Right renal pelvis (tissue), 4 donors: Measurements from ENCODE around the gene MALL. TPM values are rescaled to one million over a fixed set of nuclear protein-coding genes. Genes with fewer than 3 reads are reported as not detected.
"Not testable (repeated sequence)": the region's sequence is repeated elsewhere in the genome, so short reads cannot be mapped to it uniquely, and the experiment has no call there.

Experiments
- DNase-seq, 4 donors: peaks; one replicate each; pipeline ENCODE4 v3.0.0-alpha.2; 2013; ENCODE audit warnings: low read depth in 4 of 4, low spot score in 3 of 4, missing footprints in 1 of 4
- polyA plus RNA-seq, 4 donors: library from polyadenylated mRNA; unstranded; fragments of 120-200 nt; gene quantifications; one replicate each; pipeline ENCODE4 v1.2.1, GENCODE V29; 2013; ENCODE audit not compliant: insufficient read length in 4 of 4

MALL gene
- polyA plus RNA-seq: 10 to 100 TPM; 13.0 to 16.5 (median 15.8) TPM

DNA sequence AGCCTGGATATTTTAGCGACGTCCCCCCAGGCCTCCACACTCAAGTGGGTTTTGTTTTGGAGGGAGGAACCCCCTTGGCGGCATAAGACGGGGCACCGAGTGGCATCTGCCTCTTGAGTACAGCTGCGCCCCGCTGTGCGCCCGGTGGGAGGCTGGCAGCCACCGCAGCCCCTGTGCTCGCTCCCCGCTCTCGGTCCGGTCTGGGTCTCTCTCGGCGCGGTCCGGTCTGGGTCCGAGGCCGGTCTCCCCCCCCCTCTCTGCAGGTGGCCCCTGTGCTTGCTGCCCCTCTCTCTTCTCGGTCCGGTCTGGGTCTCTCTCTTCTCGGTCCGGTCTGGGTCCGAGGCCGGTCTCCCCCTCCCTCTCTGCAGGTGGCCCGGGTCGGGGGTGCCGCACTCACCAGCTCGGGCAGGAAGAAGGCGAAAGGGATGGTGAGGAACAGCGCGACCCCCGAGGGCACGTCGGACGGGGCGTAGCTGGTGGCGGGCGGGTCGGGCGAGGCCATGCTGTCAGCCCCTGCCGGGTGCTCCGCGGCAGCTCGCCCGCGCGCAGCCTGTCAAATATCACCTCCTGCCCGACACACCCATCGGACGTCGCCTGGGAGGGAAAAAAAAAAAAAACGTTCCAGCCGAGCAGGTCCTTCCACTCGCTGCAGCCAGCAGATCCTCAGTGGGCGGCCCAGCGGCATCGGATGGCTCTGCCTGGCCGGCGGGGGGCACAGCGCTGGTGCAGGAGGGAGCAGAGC is at the start of gene MALL:
TSS of gene MALL (minus strand) at position 532 of the 742 bp plus-strand sequence. CDS start at position 502, 30 bp downstream.
- DNase-seq: no peak

- DNase-seq: peak; percentile 1 to 29 (median 14)
Measured at GRCh38 chr2:110157153-110157793, 41.7 kb upstream of the MALL start.

- DNase-seq: not testable (repeated sequence)
Measured at GRCh38 chr2:110154828-110155227, 39.2 kb upstream of the MALL start.

DNA sequence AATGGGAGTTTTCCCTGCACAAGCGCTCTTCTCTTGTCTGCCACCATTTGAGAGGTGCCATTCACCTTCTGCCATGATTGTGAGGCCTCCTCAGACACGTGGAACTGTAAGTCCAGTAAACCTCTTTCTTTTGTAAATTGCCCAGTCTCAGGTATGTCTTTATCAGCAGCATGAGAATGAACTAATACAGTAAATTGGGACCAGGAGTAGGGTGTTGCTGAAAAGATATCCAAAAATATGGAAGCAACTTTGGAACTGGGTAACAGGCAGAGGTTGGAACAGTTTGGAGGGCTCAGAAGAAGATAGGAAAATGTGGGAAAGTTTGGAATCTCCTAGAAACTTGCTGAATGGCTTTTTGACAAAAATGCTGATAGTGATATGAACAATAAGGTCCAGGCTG is 38.6 kb upstream of the MALL start:
- DNase-seq: not testable (repeated sequence)

GRCh38 chr2:110153416-110153815 is 37.8 kb upstream of the MALL start:
- no peak for DNase-seq

GRCh38 chr2:110152943-110153342 is 37.3 kb upstream of the MALL start:
- DNase-seq: no peak

GRCh38 chr2:110149330-110150220 is 34.0 kb upstream of the MALL start:
- DNase-seq: no peak

DNA sequence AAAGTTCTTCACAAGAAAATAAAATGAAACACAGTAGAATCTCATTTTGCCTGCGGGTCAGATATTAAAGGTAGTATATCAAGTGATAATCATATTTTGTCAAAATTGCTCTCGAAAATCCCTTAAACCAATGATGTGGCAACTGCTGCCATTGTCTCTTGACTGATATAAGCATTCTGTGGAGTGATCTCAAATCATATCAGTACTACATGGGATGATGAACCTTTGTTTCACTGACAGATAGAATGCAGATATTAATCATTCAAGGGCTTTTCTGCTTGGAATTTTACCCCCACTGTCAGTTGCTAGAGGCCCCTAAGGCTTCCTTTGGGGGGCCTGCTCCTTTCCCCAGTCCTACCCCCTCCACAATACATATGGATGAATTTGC is 31.3 kb upstream of the MALL start:
- DNase-seq: no peak

DNA sequence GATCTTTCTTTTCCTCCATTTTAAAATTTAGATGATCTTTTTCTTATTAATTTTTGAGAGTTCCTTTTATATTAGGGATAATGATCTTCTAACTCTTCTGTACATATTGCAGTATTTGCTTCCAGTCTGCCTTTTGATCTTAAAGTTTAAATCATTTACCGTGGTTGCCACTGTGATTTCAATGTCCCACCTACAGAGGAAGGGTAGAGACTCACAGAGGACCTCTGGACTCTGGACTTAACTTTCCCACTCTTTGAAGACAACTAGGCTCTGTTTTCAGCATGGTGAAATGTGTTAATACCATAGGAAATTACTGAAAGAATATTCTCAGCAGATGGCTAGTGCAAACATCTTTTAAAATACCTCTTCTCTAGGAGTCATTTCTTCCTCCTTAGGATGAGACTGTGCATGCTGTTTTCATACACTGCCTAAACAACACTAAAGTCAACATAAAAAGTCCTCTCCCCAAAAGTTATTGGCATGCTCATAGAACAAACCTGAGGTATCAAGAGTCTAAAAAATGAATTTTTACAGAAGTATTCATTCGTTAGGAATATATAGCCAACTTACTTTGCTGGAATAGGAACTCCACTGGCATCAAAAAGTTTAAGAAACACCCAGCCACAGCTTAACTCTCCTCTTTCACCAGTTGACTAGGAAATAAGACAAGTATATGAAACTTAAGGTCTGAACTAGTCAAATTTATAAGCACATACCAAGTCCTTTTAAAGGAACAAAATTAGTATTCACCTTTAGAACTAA is 30.7 kb upstream of the MALL start:
- DNase-seq: no peak

DNA sequence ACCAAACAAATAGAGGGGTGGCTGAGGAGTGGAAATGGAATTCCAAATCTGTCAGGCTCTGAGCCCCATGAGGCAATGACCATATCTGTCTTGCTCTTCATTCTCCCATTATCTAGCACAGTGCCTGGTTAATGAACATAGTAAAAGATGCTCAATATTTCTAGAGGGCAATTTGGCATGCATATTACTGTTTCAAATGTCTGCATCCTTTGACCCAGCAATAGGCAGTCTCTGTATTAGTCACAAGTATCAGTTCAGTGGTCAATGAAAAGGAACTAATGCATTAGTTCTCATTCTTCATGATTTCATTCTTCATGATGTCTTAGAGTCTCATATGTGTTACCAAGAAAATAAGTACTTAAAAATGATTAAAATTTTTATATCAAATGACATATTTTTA is 28.4 kb upstream of the MALL start:
- DNase-seq: no peak

DNA sequence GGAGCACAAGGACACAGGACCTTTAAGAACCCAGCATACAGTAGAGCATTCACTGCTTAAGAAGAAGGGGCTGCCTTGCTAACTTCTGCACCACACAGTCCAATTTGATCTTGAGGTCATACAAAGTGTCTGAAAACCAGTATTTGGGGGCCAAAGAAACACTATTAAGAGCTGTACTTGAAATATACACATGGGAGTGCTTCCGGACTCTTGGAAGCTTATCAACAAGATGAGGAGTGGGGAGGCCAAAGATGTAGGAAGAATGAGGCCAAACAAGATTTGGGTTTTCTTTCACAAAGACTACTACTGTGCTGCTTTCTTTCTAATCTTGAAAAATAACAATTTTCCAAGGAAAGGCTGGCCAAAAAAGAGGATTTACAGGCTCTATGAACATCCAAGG is 24.8 kb upstream of the MALL start:
- DNase-seq: no peak

- DNase-seq: no peak
Measured at GRCh38 chr2:110134025-110134424, 18.4 kb upstream of the MALL start.

DNA sequence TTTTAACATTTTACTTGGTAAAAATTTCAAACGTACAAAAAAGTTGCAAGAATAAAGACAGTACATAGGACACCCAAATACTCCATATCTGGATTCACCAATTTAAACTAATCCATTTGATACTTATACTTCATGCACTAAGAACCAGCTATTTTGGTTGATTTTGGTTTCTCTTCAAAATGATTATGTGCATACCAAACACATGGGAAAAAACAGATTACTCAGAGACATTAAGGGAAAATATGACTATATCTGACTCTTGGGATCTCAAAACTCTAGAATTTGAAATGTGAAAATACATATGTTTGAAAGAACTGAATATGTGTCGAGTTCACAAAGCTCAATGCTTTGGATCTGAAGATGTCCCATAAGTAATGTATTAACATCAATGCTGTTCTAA is 15.5 kb upstream of the MALL start:
- no peak for DNase-seq

- no peak for DNase-seq
Measured at GRCh38 chr2:110130757-110131156, 15.1 kb upstream of the MALL start.

GRCh38 chr2:110126906-110127305 is 11.3 kb upstream of the MALL start:
- no peak for DNase-seq

- DNase-seq: no peak
Measured at GRCh38 chr2:110126086-110126773, 10.6 kb upstream of the MALL start.

DNA sequence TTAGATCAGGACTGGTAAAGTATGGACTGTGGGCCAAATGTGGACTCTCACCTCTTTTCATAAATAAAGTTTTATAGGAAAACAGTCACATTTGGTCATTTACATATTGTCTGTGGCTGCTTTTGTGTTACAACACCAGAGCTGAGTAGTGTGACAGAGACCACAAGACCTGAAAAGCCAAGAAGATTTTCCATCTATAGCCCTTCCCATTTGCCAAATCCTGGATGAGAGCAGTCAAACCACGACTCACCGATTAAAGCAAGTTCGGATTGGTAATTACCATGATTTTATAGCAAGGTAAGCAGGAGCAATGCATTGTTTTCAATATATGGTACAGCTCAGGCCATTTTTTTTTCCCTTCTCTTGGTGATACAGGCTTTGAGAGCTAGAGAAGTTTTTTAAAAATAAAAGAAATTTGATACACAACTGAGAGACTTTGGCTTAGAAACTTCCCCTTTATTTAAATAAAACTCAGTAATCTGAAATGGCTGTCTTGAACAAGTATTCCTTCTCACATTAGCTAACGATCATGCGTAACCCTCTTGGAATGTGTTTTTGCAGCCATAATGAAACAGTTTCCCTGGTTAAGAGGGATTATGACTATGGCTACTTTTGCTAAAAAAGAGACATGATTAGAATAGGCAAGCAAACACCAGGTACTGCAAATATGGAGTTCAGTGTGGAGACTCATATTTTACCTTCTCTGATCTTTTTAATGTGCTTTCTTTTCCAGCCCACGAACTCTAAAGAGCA is 9.5 kb upstream of the MALL start:
- no peak for DNase-seq

- DNase-seq: no peak
Measured at GRCh38 chr2:110124038-110124825, 8.6 kb upstream of the MALL start.
